HepG2 (cell line): ENCODE measurements around the gene FAM83D. TPM values are rescaled to one million over a fixed set of nuclear protein-coding genes. Genes with fewer than 3 reads are reported as not detected.

Experiments used
- RARG ChIP-seq: sonication (generic); formaldehyde crosslinking; IDR thresholded peaks from 2 replicates; pipeline ENCODE4 v1.4.0; 2020; ENCODE audit warnings: low read depth, mild to moderate bottlenecking, missing genetic modification reagents
- ZNF616 ChIP-seq: sonication (generic); formaldehyde crosslinking; IDR thresholded peaks from 2 replicates; pipeline ENCODE4 v1.5.0; 2020; ENCODE audit warnings: low read depth, mild to moderate bottlenecking, missing genetic modification reagents
- polyA plus RNA-seq, 8 experiments: library from polyadenylated mRNA; depleted of rRNA in 3 of 8; stranded (reverse) in 7 of 8; unstranded in 1 of 8; fragments of >200 nt; fragmentation: Illumina TruSeq in 4 of 8; extraction: Trizol in 4 of 8; gene quantifications; 2 replicates each; pipeline versions ENCODE4 v1.2.1 to v1.2.3, GENCODE V29; 2011 to 2016; ENCODE audit warnings: low read depth in 4 of 8, missing spikeins in 1 of 8, mixed read lengths in 1 of 8; ENCODE audit not compliant: insufficient read depth in 1 of 8
- total RNA-seq, 5 experiments: library from RNA; depleted of rRNA; stranded (reverse); fragments of >200 nt; fragmentation: Illumina TruSeq; extraction: Trizol; gene quantifications; 2 replicates each; pipeline ENCODE4 v1.2.3, GENCODE V29; 2016; ENCODE audit warnings: low read depth in 1 of 5
- TF ChIP-seq, protein P1 (sequence below): sonication (generic); formaldehyde crosslinking; IDR thresholded peaks from 2 replicates; pipeline ENCODE4 v1.8.0; 2023; ENCODE audit warnings: mild to moderate bottlenecking, missing genetic modification reagents
- TF ChIP-seq, protein P2 (sequence below): sonication (generic); formaldehyde crosslinking; IDR thresholded peaks from 2 replicates; pipeline ENCODE4 v1.5.0; 2020; ENCODE audit warnings: mild to moderate bottlenecking, missing genetic modification reagents, borderline replicate concordance

The FAM83D gene
- total and polyA plus RNA-seq, 2 of the 13 experiments (the other 11 are each of a cell fraction or from before 2014, with no cell fraction given), result 51.4 to 64.0 TPM

DNA sequence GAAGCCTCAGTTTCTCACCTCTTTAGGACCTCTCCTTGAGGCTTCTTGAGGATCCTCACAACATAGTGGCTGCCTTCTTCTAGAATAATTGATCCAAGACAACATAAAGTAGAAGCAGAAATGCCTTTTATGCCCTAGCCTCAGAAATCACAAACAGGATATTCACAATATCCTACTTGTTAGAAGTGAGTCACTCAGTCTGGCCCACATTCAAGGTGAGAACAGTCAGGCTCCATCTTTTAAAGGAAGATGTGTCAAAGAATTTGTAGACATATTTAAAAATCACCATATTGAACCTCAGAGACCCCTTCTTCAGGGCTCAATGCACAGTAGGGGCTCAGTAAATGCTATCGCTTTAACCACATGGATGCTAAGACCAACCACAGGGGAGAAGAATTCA, 20.8 kb upstream of the FAM83D start (continued):
- TF ChIP-seq, protein P1, sequence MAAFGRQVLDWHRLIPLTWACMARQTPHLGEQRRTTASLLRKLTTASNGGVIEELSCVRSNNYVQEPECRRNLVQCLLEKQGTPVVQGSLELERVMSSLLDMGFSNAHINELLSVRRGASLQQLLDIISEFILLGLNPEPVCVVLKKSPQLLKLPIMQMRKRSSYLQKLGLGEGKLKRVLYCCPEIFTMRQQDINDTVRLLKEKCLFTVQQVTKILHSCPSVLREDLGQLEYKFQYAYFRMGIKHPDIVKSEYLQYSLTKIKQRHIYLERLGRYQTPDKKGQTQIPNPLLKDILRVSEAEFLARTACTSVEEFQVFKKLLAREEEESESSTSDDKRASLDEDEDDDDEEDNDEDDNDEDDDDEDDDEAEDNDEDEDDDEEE, result no peak
- TF ChIP-seq ZNF616 (CRISPR knock-in tag), result no peak
- TF ChIP-seq, protein P2, sequence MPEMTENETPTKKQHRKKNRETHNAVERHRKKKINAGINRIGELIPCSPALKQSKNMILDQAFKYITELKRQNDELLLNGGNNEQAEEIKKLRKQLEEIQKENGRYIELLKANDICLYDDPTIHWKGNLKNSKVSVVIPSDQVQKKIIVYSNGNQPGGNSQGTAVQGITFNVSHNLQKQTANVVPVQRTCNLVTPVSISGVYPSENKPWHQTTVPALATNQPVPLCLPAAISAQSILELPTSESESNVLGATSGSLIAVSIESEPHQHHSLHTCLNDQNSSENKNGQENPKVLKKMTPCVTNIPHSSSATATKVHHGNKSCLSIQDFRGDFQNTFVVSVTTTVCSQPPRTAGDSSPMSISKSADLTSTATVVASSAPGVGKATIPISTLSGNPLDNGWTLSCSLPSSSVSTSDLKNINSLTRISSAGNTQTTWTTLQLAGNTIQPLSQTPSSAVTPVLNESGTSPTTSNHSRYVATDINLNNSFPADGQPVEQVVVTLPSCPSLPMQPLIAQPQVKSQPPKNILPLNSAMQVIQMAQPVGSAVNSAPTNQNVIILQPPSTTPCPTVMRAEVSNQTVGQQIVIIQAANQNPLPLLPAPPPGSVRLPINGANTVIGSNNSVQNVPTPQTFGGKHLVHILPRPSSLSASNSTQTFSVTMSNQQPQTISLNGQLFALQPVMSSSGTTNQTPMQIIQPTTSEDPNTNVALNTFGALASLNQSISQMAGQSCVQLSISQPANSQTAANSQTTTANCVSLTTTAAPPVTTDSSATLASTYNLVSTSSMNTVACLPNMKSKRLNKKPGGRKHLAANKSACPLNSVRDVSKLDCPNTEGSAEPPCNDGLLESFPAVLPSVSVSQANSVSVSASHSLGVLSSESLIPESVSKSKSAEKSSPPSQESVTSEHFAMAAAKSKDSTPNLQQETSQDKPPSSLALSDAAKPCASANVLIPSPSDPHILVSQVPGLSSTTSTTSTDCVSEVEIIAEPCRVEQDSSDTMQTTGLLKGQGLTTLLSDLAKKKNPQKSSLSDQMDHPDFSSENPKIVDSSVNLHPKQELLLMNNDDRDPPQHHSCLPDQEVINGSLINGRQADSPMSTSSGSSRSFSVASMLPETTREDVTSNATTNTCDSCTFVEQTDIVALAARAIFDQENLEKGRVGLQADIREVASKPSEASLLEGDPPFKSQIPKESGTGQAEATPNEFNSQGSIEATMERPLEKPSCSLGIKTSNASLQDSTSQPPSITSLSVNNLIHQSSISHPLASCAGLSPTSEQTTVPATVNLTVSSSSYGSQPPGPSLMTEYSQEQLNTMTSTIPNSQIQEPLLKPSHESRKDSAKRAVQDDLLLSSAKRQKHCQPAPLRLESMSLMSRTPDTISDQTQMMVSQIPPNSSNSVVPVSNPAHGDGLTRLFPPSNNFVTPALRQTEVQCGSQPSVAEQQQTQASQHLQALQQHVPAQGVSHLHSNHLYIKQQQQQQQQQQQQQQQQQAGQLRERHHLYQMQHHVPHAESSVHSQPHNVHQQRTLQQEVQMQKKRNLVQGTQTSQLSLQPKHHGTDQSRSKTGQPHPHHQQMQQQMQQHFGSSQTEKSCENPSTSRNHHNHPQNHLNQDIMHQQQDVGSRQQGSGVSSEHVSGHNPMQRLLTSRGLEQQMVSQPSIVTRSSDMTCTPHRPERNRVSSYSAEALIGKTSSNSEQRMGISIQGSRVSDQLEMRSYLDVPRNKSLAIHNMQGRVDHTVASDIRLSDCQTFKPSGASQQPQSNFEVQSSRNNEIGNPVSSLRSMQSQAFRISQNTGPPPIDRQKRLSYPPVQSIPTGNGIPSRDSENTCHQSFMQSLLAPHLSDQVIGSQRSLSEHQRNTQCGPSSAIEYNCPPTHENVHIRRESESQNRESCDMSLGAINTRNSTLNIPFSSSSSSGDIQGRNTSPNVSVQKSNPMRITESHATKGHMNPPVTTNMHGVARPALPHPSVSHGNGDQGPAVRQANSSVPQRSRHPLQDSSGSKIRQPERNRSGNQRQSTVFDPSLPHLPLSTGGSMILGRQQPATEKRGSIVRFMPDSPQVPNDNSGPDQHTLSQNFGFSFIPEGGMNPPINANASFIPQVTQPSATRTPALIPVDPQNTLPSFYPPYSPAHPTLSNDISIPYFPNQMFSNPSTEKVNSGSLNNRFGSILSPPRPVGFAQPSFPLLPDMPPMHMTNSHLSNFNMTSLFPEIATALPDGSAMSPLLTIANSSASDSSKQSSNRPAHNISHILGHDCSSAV (CRISPR knock-in tag), result no peak
- TF ChIP-seq RARG (CRISPR knock-in tag), result no peak
